GM18502 (cell line): ENCODE data around the gene ITSN1.

Experiments
- ATAC-seq: cut with Tn5 transposase; IDR thresholded peaks from one replicate; pipeline ENCODE4 v1.9.1; 2021; ENCODE audit warnings: mild to moderate bottlenecking; ENCODE audit not compliant: unreplicated experiment, poor library complexity

ITSN1 gene

GRCh38 chr21:33940164-33940880 is 298.0 kb downstream of the ITSN1 start:
- ATAC-seq = no peak

GRCh38 chr21:33940881-33941245 is 298.6 kb downstream of the ITSN1 start:
- no peak for ATAC-seq

- ATAC-seq = no peak
Measured at GRCh38 chr21:33942426-33942825, 300.1 kb downstream of the ITSN1 start.

GRCh38 chr21:33943293-33943692 is 301.0 kb downstream of the ITSN1 start:
- ATAC-seq = no peak

- no peak for ATAC-seq
Measured at GRCh38 chr21:33944185-33944763, 302.0 kb downstream of the ITSN1 start.

GRCh38 chr21:33945652-33946270 is 303.5 kb downstream of the ITSN1 start:
- ATAC-seq = no peak

- peak; percentile 68 for ATAC-seq
Measured at GRCh38 chr21:33947451-33948095, 305.3 kb downstream of the ITSN1 start.

- peak; percentile 45 for ATAC-seq
Measured at GRCh38 chr21:33948096-33948950, 306.0 kb downstream of the ITSN1 start.

GRCh38 chr21:33948951-33949444 is 306.7 kb downstream of the ITSN1 start:
- no peak for ATAC-seq
